Activated T-cell treated with anti-CD3 and anti-CD28 coated beads for 24 hours (primary cell): ENCODE results near the gene ZNF814.
"Not testable (repeated sequence)": the region's sequence is repeated elsewhere in the genome, so short reads cannot be mapped to it uniquely, and the experiment has no call there.

Source experiments
- DNase-seq: peaks from one replicate; pipeline ENCODE4 v3.0.0-alpha.2; 2020; ENCODE audit warnings: low read depth

Gene ZNF814

DNA sequence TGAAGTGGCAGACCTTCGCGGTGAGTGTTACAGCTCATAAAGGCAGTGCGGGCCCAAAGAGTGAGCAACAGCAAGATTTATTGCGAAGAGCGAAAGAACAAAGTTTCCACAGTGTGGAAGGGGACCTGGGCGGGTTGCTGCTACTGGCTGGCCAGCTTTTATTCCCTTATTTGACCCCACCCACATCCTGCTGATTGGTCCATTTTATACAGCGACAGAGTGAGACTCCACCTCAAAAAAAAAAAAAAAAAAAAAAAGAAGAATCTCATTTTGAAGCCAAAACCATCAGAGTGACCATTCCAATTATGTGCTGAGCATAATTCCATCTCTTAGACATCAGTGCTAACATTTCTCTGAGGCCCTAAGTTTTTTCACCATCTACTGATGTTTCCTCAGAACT lies 72.2 kb downstream of the ZNF814 start:
- DNase-seq, result no peak

DNA sequence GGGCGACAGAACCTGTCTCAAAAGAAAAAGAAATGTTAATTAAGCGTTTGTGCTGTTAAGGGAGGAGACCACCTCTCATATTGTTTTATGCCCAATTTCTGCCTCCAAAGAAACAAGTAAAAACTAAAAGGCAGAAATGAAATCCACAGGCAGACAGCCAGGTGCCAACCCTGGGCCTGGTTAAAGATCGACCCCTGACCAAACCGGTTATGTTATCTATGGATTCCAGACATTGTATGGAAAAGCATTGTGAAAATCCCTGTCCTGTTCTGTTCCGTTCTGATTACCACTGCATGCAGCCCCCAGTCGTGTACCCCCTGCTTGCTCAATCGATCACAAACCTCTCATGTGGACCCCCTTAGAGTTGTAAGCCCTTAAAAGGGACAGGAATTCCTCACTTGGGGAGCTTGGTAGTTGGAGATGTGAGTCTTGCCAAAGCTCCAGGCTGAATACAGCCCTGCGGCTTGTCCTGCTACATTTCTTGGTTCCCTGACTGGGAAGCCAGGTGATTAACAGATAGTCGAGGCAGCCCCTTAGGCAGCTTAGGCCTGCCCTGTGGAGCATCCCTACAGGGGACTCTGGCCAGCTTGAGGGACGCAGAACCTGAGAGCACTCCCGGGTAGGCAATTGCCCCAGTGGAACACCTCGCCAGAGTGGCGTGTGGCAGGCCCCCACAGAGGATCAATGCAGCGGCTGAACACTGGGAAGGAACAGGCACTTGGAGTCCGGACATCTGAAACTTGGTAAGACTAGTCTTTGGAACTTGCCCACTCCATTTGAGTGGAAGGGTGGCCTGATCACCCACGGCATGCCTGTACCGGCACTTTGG lies 73.4 kb downstream of the ZNF814 start:
- DNase-seq, result no peak

DNA sequence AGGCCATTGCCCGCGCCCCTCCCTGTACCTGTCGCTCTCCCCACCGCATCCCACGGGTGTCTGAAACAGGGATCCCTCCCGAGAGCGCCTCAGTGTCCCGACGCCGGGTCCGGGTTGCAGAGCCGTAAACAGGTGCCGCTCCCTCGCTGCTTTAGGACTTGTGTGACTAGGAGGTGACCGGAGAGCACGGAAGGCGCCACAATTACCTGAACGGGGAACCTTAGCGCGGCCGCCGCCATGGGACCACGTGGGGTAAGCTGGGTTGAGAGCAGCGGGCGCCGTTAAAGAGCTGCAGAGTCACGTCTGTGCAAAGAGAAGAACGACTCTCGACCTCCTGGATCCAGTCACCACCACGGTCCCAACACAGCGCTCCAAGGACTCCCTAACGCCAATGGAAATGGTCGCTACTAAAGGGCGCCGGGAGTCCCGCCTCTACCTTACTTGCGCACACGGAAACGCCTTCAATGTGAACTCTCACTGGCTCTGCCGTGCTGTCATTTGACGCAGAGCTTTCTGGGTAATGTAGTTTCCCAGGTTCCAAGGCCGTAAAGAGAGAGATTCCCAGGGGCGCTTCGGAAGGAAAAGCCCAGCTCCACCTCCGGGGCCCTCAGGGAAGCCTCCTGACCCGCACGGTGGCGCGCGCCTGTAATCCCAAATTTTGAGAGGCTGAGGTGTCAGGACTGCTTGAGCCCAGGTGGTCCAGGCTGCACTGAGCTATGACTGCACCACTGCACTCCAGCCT lies 74.2 kb downstream of the ZNF814 start, which contains the start of gene ZNF552:
TSS of gene ZNF552 (minus strand) at position 409 of the 742 bp plus-strand sequence. CDS start at position 239, 170 bp downstream.
- DNase-seq, result peak; percentile 68

DNA sequence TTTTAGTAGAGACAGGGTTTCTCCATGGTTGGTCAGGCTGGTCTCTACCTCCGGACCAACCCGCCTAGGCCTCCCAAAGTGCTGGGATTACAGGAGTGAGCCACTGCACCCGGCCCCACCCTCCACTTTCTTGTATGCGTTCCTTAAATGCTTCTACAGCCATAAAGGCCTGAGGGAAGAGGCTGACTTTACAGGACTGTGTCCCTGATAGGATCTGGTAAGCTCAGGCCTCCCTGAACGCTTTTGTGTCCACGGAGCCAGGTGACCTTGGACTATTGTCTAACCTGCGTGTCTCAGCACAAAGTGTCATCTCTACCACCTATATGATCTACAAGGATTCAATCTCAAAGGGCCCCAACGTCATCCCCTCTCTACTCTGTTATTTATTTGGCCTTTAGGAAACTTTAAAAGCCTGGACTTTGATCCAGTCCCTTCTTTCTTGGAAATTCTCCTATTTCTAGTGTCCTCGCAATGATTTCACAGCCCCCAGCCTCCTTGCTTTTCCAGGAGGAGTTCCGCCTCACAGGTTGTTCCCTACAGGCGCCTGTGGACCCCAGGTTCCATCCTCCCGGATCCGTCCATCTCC lies 74.8 kb downstream of the ZNF814 start:
- no peak for DNase-seq

DNA sequence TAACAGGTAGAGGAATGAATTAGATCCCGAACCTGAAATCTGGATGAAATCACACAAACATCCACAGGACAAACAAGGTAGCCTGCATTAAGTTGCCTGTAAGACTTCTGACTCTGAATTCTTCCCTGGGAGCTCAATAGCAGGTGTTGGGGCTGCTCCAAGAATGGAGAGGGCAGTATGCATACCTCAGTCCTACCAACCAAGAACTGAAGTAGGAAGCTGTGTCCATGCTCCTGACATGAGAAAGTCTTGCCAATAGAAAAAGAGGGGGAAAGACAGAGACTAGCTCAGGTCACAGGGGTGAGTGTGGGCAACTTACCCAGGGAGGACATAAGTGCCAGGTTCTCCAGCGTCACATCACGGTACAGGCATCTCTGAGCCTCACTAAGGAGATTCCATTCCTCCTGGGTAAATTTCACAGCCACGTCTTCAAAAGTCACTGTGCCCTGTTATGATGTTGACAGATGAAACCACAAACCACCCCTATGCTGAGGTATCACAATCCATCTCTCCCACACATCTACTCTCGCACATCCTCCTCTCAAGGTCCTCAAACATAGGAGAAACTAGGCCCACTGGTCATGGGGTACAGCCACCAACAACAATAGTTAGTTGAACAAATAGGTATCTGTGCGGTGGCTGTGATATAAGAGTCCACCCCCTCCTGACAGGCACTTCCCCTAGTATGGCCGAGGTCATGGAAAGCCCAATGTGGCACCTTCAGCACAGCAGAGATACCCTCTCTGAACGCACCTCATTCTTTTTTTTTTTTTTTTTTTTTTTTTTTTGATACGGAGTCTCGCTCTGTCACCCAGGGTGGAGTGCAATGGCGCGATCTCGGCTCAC lies 75.6 kb downstream of the ZNF814 start:
- not testable (repeated sequence) for DNase-seq

DNA sequence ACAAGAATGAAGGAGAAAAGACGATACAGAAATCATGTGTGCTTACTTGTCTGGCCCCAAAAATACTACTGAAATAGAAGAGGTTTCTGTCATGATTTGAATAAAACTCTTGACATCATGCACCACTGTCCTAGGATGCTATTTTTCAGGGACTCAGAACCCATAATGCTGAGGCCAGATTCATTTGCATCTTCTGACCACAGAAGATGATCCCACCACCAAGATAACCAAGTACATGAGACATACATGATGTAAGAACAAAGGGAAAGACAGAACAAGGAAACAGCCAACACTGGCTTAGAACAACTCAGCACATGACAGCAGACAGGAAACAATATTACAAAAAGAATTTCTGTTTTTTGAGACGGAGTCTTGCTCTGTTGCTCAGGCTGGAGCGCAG lies 76.6 kb downstream of the ZNF814 start:
- DNase-seq, result no peak

DNA sequence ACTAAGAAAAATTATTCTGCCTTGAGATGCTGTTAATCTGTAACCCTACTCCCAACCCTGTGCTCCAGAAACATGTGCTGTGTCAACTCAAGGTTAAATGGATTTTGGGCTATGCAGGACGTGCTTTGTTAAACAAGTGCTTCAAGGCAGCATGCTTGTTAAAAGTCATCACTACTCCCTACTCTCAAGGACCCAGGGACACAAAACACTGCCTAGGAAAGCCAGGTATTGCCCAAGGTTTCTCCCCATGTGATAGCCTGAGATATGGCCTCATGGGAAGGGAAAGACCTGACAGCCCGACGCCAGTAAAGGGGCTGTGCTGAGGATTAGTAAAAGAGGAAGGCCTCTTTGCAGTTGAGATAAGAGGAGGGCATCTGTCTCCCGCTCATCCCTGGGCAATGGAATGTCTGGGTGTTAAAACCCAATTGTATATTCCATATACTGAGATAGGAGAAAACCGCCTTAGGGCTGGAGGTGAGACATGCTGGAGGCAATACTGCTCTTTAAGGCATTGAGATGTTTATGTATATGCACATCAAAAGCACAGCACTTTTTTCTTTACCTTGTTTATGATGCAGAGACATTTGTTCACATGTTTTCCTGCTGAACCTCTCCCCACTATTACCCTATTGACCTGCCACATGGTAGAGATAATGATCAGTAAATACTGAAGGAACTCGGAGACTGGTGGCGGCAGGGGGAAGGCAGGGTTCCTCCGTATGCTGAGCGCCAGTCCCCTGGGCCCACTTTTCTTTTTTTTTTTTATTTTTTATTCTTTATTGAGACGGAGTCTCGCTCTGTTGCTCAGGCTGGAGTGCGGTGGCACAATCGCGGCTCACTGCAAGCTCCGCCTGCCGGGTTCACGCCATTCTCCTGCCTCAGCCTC lies 78.2 kb downstream of the ZNF814 start:
- DNase-seq, result not testable (repeated sequence)

DNA sequence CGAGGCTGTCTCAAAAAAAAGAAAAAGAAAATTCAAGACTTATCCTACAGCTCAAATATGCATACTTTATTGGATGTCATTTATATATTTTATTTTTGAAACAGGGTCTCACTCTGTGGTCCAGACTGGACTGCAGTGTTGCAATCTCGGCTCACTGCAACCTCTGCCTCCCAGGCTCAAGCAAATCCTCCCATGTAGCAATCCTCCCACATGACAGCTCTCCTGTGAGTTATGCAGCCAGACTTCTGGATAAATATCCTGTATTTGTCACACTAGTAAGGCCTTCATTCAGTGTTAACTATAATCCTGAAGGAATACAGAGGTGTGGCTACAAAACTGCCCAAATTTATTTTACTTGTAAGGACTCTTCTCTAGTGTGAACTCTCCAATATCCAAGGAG lies 81.3 kb downstream of the ZNF814 start:
- no peak for DNase-seq

DNA sequence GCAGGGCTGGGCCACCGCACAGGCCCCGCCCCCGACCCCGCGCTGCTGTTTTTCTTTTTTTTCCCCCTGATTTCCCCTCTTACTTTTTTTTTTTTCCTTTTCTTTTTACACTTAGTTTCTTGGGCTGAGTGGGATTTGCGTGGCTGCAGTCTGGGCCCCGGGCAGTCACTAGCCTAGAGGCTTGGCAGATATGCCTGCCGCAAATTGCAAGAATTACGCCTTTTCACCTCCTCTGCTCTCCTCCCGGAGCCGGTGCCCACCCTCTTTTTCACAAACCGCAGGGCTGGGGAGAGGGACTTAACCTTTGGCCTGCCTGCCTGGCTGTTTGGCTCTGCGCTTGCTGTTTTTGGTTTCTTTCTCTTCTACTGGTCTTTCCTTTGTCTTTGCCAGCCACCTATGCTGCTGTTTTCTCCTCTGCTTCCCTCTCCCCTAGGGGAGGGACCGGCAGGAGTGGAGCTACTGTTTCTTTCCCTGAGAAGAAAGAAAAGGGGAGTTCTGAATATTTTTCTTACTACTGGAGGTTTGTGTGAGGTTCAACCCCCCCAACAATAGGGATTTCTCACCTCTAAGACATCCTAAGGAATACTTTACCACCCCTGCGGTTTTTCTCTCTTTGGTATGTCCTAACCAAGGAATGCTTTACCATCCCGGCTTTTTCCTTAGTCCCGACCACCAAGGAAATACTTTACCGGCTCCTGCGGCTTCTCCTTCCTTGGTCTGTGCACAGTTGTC lies 85.1 kb downstream of the ZNF814 start:
- DNase-seq, result no peak

DNA sequence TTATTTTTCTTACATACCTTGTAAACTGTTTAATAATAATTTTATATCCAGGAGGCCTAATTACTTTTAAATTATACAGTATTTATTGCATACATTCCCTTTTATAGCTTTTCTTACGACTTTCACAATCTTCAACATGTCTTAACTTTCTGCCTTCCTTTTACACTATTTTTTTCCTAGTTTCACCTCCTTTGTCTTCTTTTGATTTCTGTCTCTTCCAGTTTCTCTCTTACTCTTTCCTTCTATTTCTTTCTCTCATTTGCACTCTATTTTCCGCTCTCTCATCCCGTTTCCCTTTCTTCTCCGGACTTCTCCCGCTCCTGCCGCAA lies 85.6 kb downstream of the ZNF814 start:
- DNase-seq, result no peak

DNA sequence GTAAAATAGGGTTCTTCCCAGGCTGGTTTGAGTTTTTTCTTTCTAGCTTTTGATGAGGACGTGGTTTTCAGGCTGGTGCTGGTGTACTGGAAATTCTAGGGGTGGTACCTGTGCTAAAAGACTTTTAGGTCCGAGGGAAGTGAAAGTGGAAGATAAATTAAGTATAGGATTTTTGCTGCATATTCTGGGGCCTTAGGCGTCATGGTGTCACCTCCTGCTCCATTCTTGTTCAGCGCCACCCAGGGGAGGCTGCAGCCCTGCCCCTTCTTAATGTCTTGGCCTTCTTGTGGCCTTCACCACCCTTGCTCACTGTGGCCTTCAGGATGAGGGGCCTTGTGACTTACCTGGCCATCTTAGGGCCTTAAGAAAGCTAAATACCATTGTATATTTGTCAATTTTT lies 86.6 kb downstream of the ZNF814 start:
- DNase-seq, result no peak

DNA sequence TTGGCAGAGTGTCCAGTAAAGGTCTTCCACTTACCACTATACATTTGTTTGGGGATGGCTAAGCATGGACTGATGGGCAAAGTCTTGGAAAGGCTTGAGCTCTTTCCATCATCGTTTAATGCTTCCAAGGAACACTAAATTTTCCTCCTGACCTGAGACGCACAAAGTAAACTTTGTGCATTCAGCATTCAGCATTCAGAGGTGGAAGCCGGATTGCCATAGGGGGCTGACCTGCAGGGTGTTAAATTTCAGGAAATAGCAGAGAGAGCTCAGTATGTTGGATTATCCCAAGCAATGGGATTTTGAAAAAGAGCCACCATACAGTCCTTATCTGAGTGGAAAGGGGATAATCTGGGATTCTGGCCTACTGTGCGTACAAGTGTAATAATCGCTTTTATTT lies 88.1 kb downstream of the ZNF814 start:
- no peak for DNase-seq
